ENCODE data around the gene RHBG.

DNA sequence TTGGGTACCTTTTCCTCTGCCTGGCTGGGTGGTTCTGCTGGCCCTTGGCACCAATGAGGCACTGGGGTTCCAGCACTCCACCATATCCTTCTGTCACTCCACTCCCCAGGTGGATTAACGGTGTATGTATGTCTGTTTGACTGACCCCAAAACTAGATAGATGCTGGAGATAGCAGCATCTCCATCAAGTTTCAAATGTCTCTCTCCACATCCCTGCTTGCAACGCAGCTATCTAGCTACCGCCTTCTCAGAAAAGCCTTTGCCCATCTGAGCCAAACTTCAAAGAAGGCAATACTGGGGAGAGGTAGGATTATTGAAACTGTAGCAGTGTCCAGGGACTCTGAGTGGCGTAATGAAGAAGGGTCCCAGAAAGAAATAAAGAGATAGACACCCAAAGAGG, 64.0 kb downstream of the RHBG start:
- TF ChIP-seq, protein P1, sequence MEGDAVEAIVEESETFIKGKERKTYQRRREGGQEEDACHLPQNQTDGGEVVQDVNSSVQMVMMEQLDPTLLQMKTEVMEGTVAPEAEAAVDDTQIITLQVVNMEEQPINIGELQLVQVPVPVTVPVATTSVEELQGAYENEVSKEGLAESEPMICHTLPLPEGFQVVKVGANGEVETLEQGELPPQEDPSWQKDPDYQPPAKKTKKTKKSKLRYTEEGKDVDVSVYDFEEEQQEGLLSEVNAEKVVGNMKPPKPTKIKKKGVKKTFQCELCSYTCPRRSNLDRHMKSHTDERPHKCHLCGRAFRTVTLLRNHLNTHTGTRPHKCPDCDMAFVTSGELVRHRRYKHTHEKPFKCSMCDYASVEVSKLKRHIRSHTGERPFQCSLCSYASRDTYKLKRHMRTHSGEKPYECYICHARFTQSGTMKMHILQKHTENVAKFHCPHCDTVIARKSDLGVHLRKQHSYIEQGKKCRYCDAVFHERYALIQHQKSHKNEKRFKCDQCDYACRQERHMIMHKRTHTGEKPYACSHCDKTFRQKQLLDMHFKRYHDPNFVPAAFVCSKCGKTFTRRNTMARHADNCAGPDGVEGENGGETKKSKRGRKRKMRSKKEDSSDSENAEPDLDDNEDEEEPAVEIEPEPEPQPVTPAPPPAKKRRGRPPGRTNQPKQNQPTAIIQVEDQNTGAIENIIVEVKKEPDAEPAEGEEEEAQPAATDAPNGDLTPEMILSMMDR (IDR thresholded peaks at IDR 0.05): no peak
- TF ChIP-seq POLR2AphosphoS5 (IDR thresholded peaks at IDR 0.05): no peak

Measured in prostate gland (tissue), 2 donors.